ENCODE data around the gene COL4A2.

Gene COL4A2

GRCh38 chr13:110538632-110539031 is 231.5 kb downstream of the COL4A2 start:
- no peaks in the 10 kb centered on the region for H3K4me1 ChIP-seq (ENCODE audit: insufficient read depth, low read length, poor library complexity, severe bottlenecking)

GRCh38 chr13:110539894-110540293 is 232.8 kb downstream of the COL4A2 start:
- no peaks in the 10 kb centered on the region for H3K4me1 ChIP-seq (ENCODE audit: insufficient read depth, low read length, poor library complexity, severe bottlenecking)
- no peak overlapping the region for H2AFZ ChIP-seq (ENCODE audit: low read length)
- H3K36me3 ChIP-seq (ENCODE audit: insufficient read depth, low read length) = peaks cover 21% of the 10 kb centered on the region; the same call in 1 of the 2 replicates
- H3F3A ChIP-seq (ENCODE audit: low read depth) = no peaks in the 10 kb centered on the region; the same call in 1 of the 2 replicates
- H3K4me2 ChIP-seq (ENCODE audit: low read depth, low read length, poor library complexity, severe bottlenecking) = no peak overlapping the region
- peaks cover 8% of the 10 kb centered on the region; the same call in 1 of the 2 replicates for H3K9me3 ChIP-seq (ENCODE audit: insufficient read depth, low read depth, low read length)
- H3K79me2 ChIP-seq (ENCODE audit: insufficient read depth, low read length) = peaks cover 49% of the 10 kb centered on the region; the same call in 1 of the 2 replicates
- no peaks in the 10 kb centered on the region for H3K9me2 ChIP-seq (replicated peaks; ENCODE audit: low read depth, low read length)
- H4K20me1 ChIP-seq (ENCODE audit: insufficient read depth, low read length, poor library complexity, severe bottlenecking) = no peaks in the 10 kb centered on the region
- no peak overlapping the region for H3K4me3 ChIP-seq (ENCODE audit: low read length, poor library complexity, severe bottlenecking)
- TF ChIP-seq EZH2phosphoT487 (IDR thresholded peaks at IDR 0.05; ENCODE audit: borderline replicate concordance) (no peak), CTCF (conservative IDR thresholded peaks at IDR 0.05; ENCODE audit: low read length) (no peak)
- H3K9ac ChIP-seq (ENCODE audit: low read depth, low read length, poor library complexity, severe bottlenecking) = no peak overlapping the region
- no peaks in the 10 kb centered on the region for H3K27me3 ChIP-seq (ENCODE audit: insufficient read depth, low read length, poor library complexity, severe bottlenecking)

More at GRCh38 chr13:110538632-110539031, 231.5 kb downstream of the COL4A2 start:
- TF ChIP-seq EZH2phosphoT487 (IDR thresholded peaks at IDR 0.05; ENCODE audit: borderline replicate concordance) (no peak), CTCF (conservative IDR thresholded peaks at IDR 0.05; ENCODE audit: low read length) (no peak)
- no peak overlapping the region for H3K4me2 ChIP-seq (ENCODE audit: low read depth, low read length, poor library complexity, severe bottlenecking)
- peaks cover 49% of the 10 kb centered on the region; the same call in 1 of the 2 replicates for H3K79me2 ChIP-seq (ENCODE audit: insufficient read depth, low read length)
- H3K4me3 ChIP-seq (ENCODE audit: low read length, poor library complexity, severe bottlenecking) = no peak overlapping the region
- no peaks in the 10 kb centered on the region; the same call in 1 of the 2 replicates for H3F3A ChIP-seq (ENCODE audit: low read depth)
- no peaks in the 10 kb centered on the region for H3K27me3 ChIP-seq (ENCODE audit: insufficient read depth, low read length, poor library complexity, severe bottlenecking)
- no peaks in the 10 kb centered on the region for H3K9me3 ChIP-seq (ENCODE audit: insufficient read depth, low read depth, low read length)
- H3K9me2 ChIP-seq (replicated peaks; ENCODE audit: low read depth, low read length) = no peaks in the 10 kb centered on the region
- no peak overlapping the region for H3K9ac ChIP-seq (ENCODE audit: low read depth, low read length, poor library complexity, severe bottlenecking)
- peaks cover 21% of the 10 kb centered on the region; the same call in 1 of the 2 replicates for H3K36me3 ChIP-seq (ENCODE audit: insufficient read depth, low read length)
- no peaks in the 10 kb centered on the region for H4K20me1 ChIP-seq (ENCODE audit: insufficient read depth, low read length, poor library complexity, severe bottlenecking)
- no peak overlapping the region for H2AFZ ChIP-seq (ENCODE audit: low read length)

- TF ChIP-seq EZH2phosphoT487 (IDR thresholded peaks at IDR 0.05; ENCODE audit: borderline replicate concordance) = no peak
- TF ChIP-seq CTCF (conservative IDR thresholded peaks at IDR 0.05; ENCODE audit: low read length) = no peak
- no peak overlapping the region for H3K9ac ChIP-seq (ENCODE audit: low read depth, low read length, poor library complexity, severe bottlenecking)
- no peaks in the 10 kb centered on the region for H3K9me2 ChIP-seq (replicated peaks; ENCODE audit: low read depth, low read length)
- H3K36me3 ChIP-seq (ENCODE audit: insufficient read depth, low read length) = peaks cover 11% of the 10 kb centered on the region; the same call in 1 of the 2 replicates
- peaks cover 12% of the 10 kb centered on the region; the same call in 1 of the 2 replicates for H3K9me3 ChIP-seq (ENCODE audit: insufficient read depth, low read depth, low read length)
- H3K4me2 ChIP-seq (ENCODE audit: low read depth, low read length, poor library complexity, severe bottlenecking) = no peak overlapping the region
- no peaks in the 10 kb centered on the region; the same call in 1 of the 2 replicates for H3F3A ChIP-seq (ENCODE audit: low read depth)
- H3K4me1 ChIP-seq (ENCODE audit: insufficient read depth, low read length, poor library complexity, severe bottlenecking) = no peaks in the 10 kb centered on the region
- no peaks in the 10 kb centered on the region for H4K20me1 ChIP-seq (ENCODE audit: insufficient read depth, low read length, poor library complexity, severe bottlenecking)
- peaks cover 49% of the 10 kb centered on the region; the same call in 1 of the 2 replicates for H3K79me2 ChIP-seq (ENCODE audit: insufficient read depth, low read length)
- no peak overlapping the region for H3K4me3 ChIP-seq (ENCODE audit: low read length, poor library complexity, severe bottlenecking)
- H3K27me3 ChIP-seq (ENCODE audit: insufficient read depth, low read length, poor library complexity, severe bottlenecking) = no peaks in the 10 kb centered on the region
- H2AFZ ChIP-seq (ENCODE audit: low read length) = no peak overlapping the region
These were observed 233.9 kb downstream of the COL4A2 start for GRCh38 chr13:110540871-110541525.
